Subcutaneous abdominal adipose tissue (tissue), 5 donors: ENCODE data around the gene NDNF.

ENCODE experiments used
- H3K27ac ChIP-seq: one replicate; pipeline ENCODE4 v1.7.0; 2013; ENCODE audit warnings: low read depth, mild to moderate bottlenecking, inconsistent platforms, low read length, moderate library complexity
- H3K27me3 ChIP-seq, 5 donors: one replicate each; pipeline ENCODE4 v1.7.0; 2013; ENCODE audit warnings: low read length in 5 of 5, inconsistent platforms in 1 of 5; ENCODE audit not compliant: control insufficient read depth in 5 of 5, insufficient read depth in 4 of 5
- H3K36me3 ChIP-seq, 5 donors: one replicate each; pipeline ENCODE4 v1.7.0; 2013; ENCODE audit warnings: low read length in 5 of 5; ENCODE audit not compliant: control insufficient read depth in 5 of 5, insufficient read depth in 5 of 5
- H3K4me1 ChIP-seq, 5 donors: one replicate each; pipeline ENCODE4 v1.7.0; 2013; ENCODE audit warnings: low read length in 5 of 5, mild to moderate bottlenecking in 3 of 5, moderate library complexity in 1 of 5; ENCODE audit not compliant: control insufficient read depth in 5 of 5, insufficient read depth in 5 of 5
- H3K4me3 ChIP-seq, 5 donors: one replicate each; pipeline ENCODE4 v1.7.0; 2013; ENCODE audit warnings: low read length in 5 of 5, low read depth in 1 of 5
- H3K9ac ChIP-seq, 5 donors: one replicate each; pipeline ENCODE4 v1.7.0; 2013; ENCODE audit warnings: low read length in 5 of 5, mild to moderate bottlenecking in 4 of 5, moderate library complexity in 3 of 5
- H3K9me3 ChIP-seq, 5 donors: one replicate each; pipeline ENCODE4 v1.7.0; 2013; ENCODE audit warnings: low read length in 5 of 5; ENCODE audit not compliant: control insufficient read depth in 5 of 5
- donor health status: healthy.
- donor health status: healthy.
- donor health status: healthy.
- donor health status: healthy.
- donor health status: healthy.

The NDNF gene

DNA sequence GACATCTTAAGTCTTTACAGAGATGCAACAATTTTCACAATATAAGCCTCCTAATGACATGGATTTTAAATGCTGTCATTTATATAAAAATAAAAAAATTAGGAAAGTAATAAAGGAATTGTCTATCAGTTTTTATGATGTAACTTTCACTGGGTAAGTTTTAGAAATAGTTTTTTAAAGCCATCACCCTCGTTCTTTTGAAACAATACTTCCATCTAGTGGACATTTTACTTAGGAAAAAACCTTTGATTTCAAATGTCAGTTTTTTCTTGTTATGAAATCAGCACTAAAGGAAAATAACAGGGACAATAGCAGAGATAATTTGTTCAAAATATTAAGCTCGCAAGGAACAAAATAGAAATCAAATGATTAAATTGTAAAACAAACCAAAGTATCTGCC is 24.3 kb upstream of the NDNF start:
- no peaks in the 10 kb centered on the region for H3K36me3 ChIP-seq
- H3K27me3 ChIP-seq, result no peaks in the 10 kb centered on the region
- H3K27ac ChIP-seq, result no peak overlapping the region
- H3K4me1 ChIP-seq, result no peaks in the 10 kb centered on the region
- H3K4me3 ChIP-seq, result no peak overlapping the region
- no peak overlapping the region for H3K9ac ChIP-seq
- H3K9me3 ChIP-seq, result no peaks in the 10 kb centered on the region

DNA sequence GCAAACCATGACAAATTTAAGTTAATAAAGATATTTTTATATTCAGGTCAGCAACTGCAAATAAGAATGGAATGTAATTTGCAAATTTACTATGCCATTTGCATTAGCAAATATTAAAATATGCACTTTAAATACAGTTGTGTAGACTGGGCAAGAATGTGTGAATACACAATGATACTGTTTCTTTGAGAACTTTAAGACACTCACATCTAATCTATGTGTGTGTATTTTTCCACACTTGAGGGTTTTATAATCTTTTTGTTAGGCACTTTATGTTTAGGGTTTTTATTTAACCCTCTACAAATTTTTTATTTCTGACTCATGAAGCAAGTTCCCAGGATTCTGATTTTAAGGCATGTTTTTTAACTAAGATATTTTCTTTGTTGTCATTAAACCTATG is 23.9 kb upstream of the NDNF start:
- Histone ChIP-seq H3K36me3 (no peaks in the 10 kb centered on the region), H3K27ac (no peak overlapping the region), H3K4me3 (no peak overlapping the region), H3K4me1 (no peaks in the 10 kb centered on the region), H3K9me3 (no peaks in the 10 kb centered on the region), H3K9ac (no peak overlapping the region), H3K27me3 (no peaks in the 10 kb centered on the region)

DNA sequence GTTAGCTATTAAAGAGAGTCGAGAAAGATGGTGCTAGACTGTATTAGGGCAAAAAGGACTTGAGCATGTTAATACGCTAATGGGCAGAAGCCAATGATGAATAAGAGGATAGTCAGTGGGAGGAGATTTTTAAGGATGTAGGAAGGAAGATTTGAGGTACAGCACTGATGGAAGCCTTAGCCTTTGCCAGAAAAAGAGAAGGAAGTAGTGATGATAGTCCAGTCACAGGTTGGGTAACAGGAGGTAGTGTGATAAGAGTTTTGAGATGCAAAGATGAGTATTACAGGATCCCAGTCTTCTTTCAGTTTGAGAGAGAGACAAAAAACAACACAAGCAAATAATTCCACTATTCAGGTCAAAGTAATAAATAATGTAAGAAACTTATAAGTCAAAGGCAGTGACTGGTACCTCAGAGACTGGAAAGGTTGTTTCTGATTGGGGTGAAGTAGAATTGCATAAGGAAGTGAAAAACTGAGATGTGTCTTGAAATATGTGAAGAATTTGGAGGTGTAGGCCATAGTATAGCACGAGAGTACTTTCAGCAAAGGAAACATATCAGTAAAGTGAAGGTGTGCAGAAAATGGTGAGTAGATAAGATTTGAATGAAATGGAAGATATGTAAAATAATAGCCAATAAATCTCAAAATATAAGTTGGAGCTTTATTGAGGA is 22.1 kb upstream of the NDNF start:
- Histone ChIP-seq H3K27me3 (no peaks in the 10 kb centered on the region), H3K27ac (no peak overlapping the region), H3K36me3 (no peaks in the 10 kb centered on the region), H3K4me3 (no peak overlapping the region), H3K9ac (no peak overlapping the region), H3K9me3 (no peaks in the 10 kb centered on the region), H3K4me1 (no peaks in the 10 kb centered on the region)

DNA sequence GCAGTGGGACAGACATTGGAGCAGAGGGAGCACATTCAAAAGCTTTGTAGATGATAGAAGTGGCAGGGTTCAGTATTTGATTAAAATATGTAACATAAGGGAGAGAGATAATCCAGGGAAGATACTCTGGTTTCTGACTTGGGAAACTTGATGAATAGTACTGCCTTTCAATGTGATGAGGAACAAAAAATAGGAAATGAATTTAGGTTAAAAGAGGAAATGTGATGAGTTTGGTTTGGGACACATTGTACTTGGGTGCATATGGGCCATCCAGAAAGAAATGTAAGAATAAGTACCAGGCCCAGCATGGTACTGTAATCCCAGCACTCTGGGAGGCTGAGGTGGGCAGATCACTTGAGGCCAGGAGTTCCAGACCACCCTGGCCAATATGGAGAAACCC is 20.9 kb upstream of the NDNF start:
- H3K9ac ChIP-seq, result no peak overlapping the region
- no peaks in the 10 kb centered on the region for H3K27me3 ChIP-seq
- no peaks in the 10 kb centered on the region for H3K36me3 ChIP-seq
- H3K9me3 ChIP-seq, result no peaks in the 10 kb centered on the region
- H3K27ac ChIP-seq, result no peak overlapping the region
- H3K4me3 ChIP-seq, result no peak overlapping the region
- H3K4me1 ChIP-seq, result no peaks in the 10 kb centered on the region

DNA sequence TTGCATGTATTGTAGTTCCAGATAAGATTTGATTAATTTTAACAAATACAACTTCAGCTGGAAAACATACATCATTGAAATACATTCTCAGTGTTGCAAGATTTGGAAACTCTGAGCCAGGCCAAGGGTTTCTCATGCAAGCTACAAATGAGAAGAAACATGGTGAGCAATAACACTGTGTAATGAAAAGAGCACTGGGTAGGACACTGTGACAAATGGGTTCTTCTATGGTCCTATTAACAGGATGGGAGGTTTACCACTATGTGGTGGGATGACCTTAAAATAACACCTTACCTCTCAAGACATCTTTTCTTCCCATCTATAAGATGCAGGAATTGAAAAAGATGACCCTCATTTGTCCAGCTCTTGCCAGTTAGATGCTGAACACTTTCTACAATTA is 19.6 kb upstream of the NDNF start:
- no peak overlapping the region for H3K4me3 ChIP-seq
- H3K4me1 ChIP-seq, result no peaks in the 10 kb centered on the region
- H3K27me3 ChIP-seq, result no peaks in the 10 kb centered on the region
- H3K27ac ChIP-seq, result no peak overlapping the region
- no peak overlapping the region for H3K9ac ChIP-seq
- no peaks in the 10 kb centered on the region for H3K9me3 ChIP-seq
- H3K36me3 ChIP-seq, result no peaks in the 10 kb centered on the region

DNA sequence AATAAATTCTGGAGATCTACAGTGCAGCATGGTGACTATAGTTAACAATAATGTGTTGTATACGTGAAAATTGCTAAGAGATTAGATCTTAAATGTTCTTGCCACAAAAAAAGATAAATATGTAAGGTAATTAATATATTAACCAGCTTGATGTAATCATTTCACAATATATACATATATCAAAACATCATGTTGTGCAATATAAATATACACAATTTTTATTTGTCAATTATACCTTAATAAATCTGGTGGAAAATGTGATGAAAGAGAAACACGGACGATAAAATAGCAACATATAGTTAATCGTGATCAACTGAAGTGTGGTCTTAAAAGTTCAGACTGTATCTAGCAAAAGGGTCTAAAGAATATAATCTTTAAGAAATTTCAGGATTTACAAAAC is 16.5 kb upstream of the NDNF start:
- Histone ChIP-seq H3K9me3 (no peaks in the 10 kb centered on the region), H3K9ac (no peak overlapping the region), H3K4me3 (no peak overlapping the region), H3K27me3 (no peaks in the 10 kb centered on the region), H3K36me3 (no peaks in the 10 kb centered on the region), H3K27ac (no peak overlapping the region), H3K4me1 (no peaks in the 10 kb centered on the region)

DNA sequence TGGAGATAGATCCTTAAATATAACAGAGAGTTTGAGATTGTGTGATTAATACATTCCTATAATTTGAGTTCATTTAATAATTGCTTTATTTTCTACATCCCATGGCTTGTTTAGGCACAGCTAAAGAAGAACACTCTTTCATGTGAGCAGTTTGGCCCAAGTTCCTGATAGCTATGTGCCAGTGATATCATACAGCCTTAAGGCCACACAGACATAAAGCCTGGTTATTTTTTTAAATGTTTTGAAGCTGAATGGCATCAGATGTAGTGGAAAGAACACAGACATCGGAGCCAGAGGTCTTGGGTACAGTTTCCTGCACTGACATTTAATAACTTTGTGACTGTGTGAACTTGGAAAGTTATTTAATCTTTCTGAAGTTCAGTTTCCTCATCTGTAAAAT is 7.0 kb upstream of the NDNF start:
- Histone ChIP-seq H3K36me3 (no peaks in the 10 kb centered on the region), H3K27ac (no peak overlapping the region), H3K27me3 (peaks cover 0 to 3% (median 0%) of the 10 kb centered on the region in 5 donors), H3K4me1 (no peaks in the 10 kb centered on the region), H3K9ac (no peak overlapping the region), H3K4me3 (no peak overlapping the region), H3K9me3 (no peaks in the 10 kb centered on the region)

DNA sequence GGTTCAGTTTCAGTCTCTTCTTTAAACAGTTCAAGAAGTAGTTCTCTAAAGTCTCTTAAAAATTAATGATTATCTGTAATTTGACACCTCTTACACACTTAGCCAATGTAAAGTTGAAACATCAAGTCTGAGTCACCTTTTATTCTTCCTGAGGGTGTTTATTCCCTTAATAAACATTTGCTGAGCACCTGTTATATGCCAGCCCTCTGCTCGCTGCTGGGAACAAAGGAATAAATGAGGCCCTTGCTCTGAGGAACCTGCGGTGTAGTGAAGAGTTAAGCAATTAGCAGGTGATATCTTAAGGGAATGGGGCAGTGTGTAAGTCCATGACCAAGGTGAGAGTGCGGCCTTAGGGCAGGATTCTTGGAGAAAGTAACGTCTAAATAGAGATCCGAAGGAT is 5.2 kb upstream of the NDNF start:
- Histone ChIP-seq H3K9ac (no peak overlapping the region), H3K4me3 (no peak overlapping the region), H3K9me3 (no peaks in the 10 kb centered on the region), H3K4me1 (peaks cover 0 to 7% (median 6%) of the 10 kb centered on the region in 5 donors), H3K36me3 (no peaks in the 10 kb centered on the region), H3K27ac (no peak overlapping the region), H3K27me3 (peaks cover 0 to 6% (median 3%) of the 10 kb centered on the region in 5 donors)

DNA sequence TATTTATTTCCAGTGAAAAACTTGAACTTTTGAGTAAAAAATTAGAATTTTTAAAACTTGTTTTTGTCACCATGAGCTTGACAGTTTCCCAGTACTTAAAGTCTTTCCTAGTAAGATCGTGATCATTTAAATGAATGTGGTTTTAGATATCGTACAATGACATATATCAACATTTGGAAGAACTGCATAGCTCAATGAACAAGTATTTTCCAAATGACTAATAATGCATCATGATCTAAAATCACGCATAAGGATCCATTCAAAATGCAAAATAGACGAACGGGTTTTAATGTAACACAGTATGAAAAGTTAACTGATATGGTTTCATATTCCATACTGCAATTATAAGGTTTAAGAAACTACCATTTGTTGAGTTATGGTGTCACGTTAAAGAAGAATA is 4.1 kb upstream of the NDNF start:
- Histone ChIP-seq H3K9me3 (no peaks in the 10 kb centered on the region), H3K36me3 (no peaks in the 10 kb centered on the region), H3K4me1 (peaks cover 0 to 15% (median 13%) of the 10 kb centered on the region in 5 donors), H3K9ac (no peak overlapping the region), H3K27me3 (peaks cover 0 to 7% (median 6%) of the 10 kb centered on the region in 5 donors), H3K4me3 (no peak overlapping the region), H3K27ac (no peak overlapping the region)

DNA sequence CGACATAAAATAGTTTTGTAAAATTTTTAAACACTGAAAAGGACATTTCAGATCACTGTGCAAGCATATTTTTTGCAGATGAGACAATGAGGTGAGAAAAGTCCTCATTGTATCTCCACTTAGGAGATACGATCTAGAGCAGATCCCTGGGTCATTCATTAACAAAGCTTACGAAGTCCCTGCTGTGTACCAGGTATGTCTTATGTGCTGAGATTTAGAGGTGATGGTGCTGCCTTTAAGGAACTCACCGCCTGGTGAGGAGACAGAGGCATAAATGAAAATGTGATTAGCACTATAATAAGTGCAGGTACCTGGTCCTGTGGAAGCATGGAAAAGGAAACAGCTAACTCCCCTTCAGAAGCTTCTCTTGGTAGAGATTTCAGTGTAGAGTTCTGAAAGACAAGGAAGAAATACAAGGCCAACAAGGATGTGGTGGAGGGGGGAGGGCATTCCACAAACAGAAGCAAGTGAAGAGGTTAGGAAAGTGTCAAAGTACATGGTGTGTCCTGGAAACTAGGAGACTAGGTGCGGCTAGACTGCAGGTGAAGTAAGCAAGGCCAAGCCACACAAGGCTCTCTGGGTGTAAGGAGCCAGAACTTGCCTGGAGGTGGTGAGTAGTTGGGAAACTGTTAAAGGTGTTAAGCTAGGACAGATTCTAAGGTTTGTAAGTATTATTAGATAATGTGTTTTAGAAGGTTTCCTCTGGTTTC is 1.5 kb upstream of the NDNF start:
- H3K9me3 ChIP-seq, result no peaks in the 10 kb centered on the region

More for the DNA sequence above, 1.5 kb upstream of the NDNF start:
- Histone ChIP-seq H3K9ac (no peak overlapping the region), H3K4me3 (no peak overlapping the region), H3K27ac (no peak overlapping the region), H3K4me1 (peaks cover 0 to 25% (median 23%) of the 10 kb centered on the region in 5 donors), H3K36me3 (no peaks in the 10 kb centered on the region), H3K27me3 (peaks cover 4 to 19% (median 9%) of the 10 kb centered on the region in 5 donors)
